HUES6 (cell line): Measurements from ENCODE around the gene AMACR.
"Not testable (repeated sequence)": the region's sequence is repeated elsewhere in the genome, so short reads cannot be mapped to it uniquely, and the experiment has no call there.

Experiments used
- H3K27ac ChIP-seq: 2 replicates; pipeline ENCODE4 v1.7.0; 2013; ENCODE audit warnings: low read depth, mild to moderate bottlenecking, low read length, inconsistent platforms
- H3K27me3 ChIP-seq: 2 replicates; pipeline ENCODE4 v1.6.1; 2013; ENCODE audit warnings: low read length; ENCODE audit not compliant: control insufficient read depth, insufficient read depth
- H3K36me3 ChIP-seq: 2 replicates; pipeline ENCODE4 v1.6.1; 2013; ENCODE audit warnings: low read length; ENCODE audit not compliant: control insufficient read depth, insufficient read depth
- H3K4me1 ChIP-seq: 2 replicates; pipeline ENCODE4 v1.6.1; 2013; ENCODE audit warnings: low read length; ENCODE audit not compliant: control insufficient read depth, insufficient read depth
- H3K4me3 ChIP-seq: 2 replicates; pipeline ENCODE4 v1.5.1; 2013; ENCODE audit warnings: low read depth, low read length
- H3K9ac ChIP-seq: one replicate; pipeline ENCODE4 v1.6.1; 2013; ENCODE audit warnings: mild to moderate bottlenecking, low read length
- H3K9me3 ChIP-seq: 2 replicates; pipeline ENCODE4 v1.6.1; 2013; ENCODE audit warnings: low read depth, low read length; ENCODE audit not compliant: control insufficient read depth, insufficient read depth

AMACR gene

GRCh38 chr5:34017254-34017653 is 9.4 kb upstream of the AMACR start:
- no peaks in the 10 kb centered on the region for H3K27me3 ChIP-seq
- no peak overlapping the region for H3K27ac ChIP-seq
- peaks cover 4% of the 10 kb centered on the region; the same call in 1 of the 2 replicates for H3K4me1 ChIP-seq
- no peaks in the 10 kb centered on the region for H3K36me3 ChIP-seq
- no peak overlapping the region for H3K9ac ChIP-seq
- H3K9me3 ChIP-seq = no peaks in the 10 kb centered on the region
- no peak overlapping the region for H3K4me3 ChIP-seq

DNA sequence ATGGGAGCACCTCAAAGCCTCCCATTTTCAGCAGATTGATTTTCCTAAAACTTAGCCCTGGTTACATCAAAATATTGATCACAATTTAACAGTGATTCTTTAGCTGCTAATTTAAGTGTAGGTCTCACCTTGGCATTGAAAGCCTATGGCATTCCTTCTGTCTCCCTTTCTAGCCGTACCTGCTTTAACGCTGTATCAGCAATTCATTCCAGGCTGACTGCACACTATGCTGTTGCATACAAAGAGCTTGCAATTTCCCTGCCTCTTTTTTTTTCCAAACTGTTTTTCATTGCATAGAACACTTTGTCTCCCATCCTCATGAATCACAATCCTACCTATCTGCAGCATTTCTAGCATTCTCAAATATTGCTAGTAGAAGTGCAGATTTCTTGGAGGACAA is 8.9 kb upstream of the AMACR start:
- Histone ChIP-seq H3K4me1 (no peaks in the 10 kb centered on the region), H3K9me3 (no peaks in the 10 kb centered on the region), H3K36me3 (no peaks in the 10 kb centered on the region), H3K4me3 (no peak overlapping the region), H3K27ac (no peak overlapping the region), H3K27me3 (no peaks in the 10 kb centered on the region), H3K9ac (no peak overlapping the region)

DNA sequence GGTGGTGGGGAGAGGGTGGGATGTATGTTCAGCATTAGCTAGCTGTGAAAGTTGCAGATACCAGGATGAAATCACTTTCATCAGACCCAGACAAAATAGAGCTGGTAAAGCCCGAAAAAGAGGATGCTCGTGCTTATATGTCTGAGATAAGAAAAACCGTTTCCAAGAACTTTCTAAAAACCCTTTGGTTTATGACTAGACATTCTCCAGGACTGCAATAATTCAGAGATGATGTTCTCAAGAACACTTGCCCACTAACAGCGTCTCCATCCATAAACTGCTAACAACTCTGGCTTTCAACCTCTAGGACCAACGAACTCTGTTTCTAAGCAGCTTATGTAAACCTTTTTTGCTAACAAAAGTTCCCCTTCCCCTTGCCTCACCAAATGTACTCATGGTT is 8.4 kb upstream of the AMACR start:
- Histone ChIP-seq H3K9ac (no peak overlapping the region), H3K4me1 (no peaks in the 10 kb centered on the region), H3K36me3 (no peaks in the 10 kb centered on the region)

DNA sequence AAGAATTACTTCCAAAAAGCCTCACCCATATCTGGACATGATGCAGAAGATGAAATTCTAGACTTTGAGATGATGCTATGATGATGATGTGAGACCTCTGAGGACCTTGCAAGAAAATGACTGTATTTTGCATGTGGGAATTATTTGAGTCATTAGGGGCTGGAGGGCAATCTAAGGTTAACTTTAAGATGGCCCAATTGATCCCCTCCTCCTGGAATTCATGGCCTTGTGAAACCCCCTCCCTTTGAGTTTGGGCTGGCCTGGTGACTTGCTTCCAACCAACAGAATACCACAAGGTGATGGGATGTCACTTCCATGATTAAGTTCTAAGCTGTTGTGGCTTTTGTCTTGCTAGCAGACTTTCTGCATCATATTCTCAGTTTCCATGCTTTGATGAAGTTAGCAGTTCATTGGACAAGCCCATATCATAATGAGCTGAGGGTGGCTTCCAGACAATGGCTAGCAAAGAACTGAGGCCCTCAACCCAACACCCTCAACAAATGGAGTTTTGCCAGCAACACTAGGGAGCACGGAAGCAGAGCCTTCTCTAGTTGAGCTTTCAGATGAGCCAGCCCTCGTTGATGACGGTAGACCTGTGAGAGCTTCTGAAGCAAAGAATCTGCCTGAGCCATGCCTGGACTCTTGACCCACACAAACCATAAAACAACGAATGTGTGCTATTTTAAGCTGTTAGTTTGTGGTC is 7.4 kb upstream of the AMACR start:
- no peaks in the 10 kb centered on the region for H3K4me1 ChIP-seq
- no peaks in the 10 kb centered on the region for H3K27me3 ChIP-seq
- no peaks in the 10 kb centered on the region for H3K9me3 ChIP-seq
- no peak overlapping the region for H3K4me3 ChIP-seq
- H3K36me3 ChIP-seq = no peaks in the 10 kb centered on the region
- no peak overlapping the region for H3K27ac ChIP-seq
- H3K9ac ChIP-seq = no peak overlapping the region

More for the DNA sequence above, 8.4 kb upstream of the AMACR start:
- Histone ChIP-seq H3K27me3 (no peaks in the 10 kb centered on the region), H3K9me3 (no peaks in the 10 kb centered on the region), H3K27ac (no peak overlapping the region), H3K4me3 (no peak overlapping the region)

DNA sequence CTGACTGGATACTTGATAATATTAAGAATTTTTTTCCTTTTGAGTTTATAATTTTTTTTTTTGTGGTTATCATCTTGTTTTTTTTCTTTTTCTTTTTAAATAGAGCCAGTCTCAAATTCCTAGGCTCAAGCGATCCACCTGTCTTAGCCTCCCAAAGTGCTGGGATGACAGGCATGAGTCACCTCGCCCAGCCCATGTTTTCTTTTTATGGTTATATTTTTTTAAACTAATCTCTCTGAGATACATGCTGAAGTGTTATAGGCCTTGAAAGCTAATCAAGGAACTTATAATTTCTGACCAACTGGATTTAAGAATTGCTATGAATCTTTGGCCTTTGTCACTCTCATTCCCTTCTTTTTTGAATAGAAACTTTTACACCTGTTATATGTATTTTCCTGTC is 6.8 kb upstream of the AMACR start:
- no peak overlapping the region for H3K4me3 ChIP-seq
- no peak overlapping the region for H3K9ac ChIP-seq
- H3K36me3 ChIP-seq = no peaks in the 10 kb centered on the region
- no peak overlapping the region for H3K27ac ChIP-seq
- no peaks in the 10 kb centered on the region for H3K4me1 ChIP-seq
- no peaks in the 10 kb centered on the region for H3K9me3 ChIP-seq
- no peaks in the 10 kb centered on the region for H3K27me3 ChIP-seq

- H3K4me1 ChIP-seq = peaks cover 3% of the 10 kb centered on the region; the same call in 1 of the 2 replicates
- H3K4me3 ChIP-seq = no peak overlapping the region
- H3K36me3 ChIP-seq = no peaks in the 10 kb centered on the region
- H3K9me3 ChIP-seq = no peaks in the 10 kb centered on the region
- no peak overlapping the region for H3K9ac ChIP-seq
- no peak overlapping the region for H3K27ac ChIP-seq
- H3K27me3 ChIP-seq = no peaks in the 10 kb centered on the region
Observed at GRCh38 chr5:34013547-34013946, 5.7 kb upstream of the AMACR start.

DNA sequence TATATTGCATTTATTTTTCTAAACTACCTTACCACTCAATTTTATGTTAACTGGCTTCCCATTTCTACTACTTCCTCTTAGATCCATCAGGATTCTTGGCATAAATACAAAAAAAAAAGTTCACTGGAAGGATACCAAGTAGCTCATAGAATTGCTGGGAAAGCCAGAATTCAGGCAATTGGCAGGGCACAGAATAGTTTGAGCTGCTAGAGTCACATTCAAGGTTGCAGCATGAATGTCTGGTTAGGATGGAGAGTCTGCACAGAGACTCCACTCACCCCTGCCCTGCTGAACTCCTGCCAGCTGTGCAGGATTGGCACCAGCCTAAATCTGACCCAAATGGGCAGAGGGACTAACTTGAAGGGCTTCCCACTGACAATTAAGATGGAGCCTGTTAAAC is 4.9 kb upstream of the AMACR start:
- peaks cover 4% of the 10 kb centered on the region; the same call in 1 of the 2 replicates for H3K4me1 ChIP-seq
- no peaks in the 10 kb centered on the region for H3K27me3 ChIP-seq
- no peaks in the 10 kb centered on the region for H3K9me3 ChIP-seq
- H3K9ac ChIP-seq = no peak overlapping the region
- H3K36me3 ChIP-seq = no peaks in the 10 kb centered on the region
- no peak overlapping the region for H3K4me3 ChIP-seq
- no peak overlapping the region for H3K27ac ChIP-seq

DNA sequence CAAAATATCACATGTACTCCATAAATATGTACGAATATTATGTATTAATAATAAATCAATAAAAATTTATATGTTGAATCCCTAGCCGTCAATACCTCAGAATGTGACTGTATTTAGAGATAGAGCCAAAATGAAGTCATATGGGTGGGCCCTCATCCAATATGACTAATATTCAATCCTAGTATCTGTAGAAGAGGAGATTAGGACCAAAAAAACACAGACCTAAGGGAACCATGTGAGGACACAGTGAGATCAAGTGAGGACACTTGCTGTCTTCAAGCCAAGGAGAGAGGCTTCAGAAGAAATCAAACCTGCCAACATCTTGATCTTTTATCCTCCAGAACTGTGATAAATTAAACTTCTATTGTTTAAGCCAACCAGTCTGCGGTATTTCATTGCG is 3.7 kb upstream of the AMACR start:
- no peaks in the 10 kb centered on the region for H3K9me3 ChIP-seq
- H3K4me1 ChIP-seq = peaks cover 10% of the 10 kb centered on the region
- no peak overlapping the region for H3K27ac ChIP-seq
- H3K4me3 ChIP-seq = no peak overlapping the region
- no peaks in the 10 kb centered on the region for H3K36me3 ChIP-seq
- H3K27me3 ChIP-seq = no peaks in the 10 kb centered on the region
- H3K9ac ChIP-seq = no peak overlapping the region

GRCh38 chr5:34010146-34010545 is 2.3 kb upstream of the AMACR start:
- not testable (repeated sequence) for H3K36me3 ChIP-seq, H3K27ac ChIP-seq, H3K27me3 ChIP-seq, H3K4me3 ChIP-seq, H3K9ac ChIP-seq, H3K9me3 ChIP-seq
- peaks cover 10% of the 10 kb centered on the region for H3K4me1 ChIP-seq

DNA sequence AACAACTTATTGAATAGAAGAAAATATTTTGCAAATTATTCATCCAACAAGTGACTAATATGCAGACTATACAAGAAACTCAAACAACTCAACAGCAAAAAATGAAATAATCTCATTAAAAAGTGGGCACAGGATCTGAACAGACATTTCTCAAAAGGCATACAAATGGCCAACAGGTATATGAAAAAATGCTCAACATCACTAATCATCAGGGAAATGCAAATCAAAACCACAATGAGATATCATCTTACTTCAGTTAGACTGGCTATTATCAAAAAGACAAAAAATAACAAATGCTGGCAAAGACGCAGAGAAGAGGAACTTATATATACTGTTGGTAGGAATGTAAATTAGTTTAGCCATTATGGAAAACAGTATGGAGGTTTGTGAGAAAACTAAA is 1.8 kb upstream of the AMACR start:
- peaks cover 10% of the 10 kb centered on the region for H3K4me1 ChIP-seq
- H3K27me3 ChIP-seq = no peaks in the 10 kb centered on the region
- 0 out of 2 replicates have a peak, but pooled peaks cover 1% of the 10 kb centered on the region for H3K36me3 ChIP-seq
- no peak overlapping the region for H3K9ac ChIP-seq
- no peaks in the 10 kb centered on the region for H3K9me3 ChIP-seq
- no peak overlapping the region for H3K4me3 ChIP-seq
- H3K27ac ChIP-seq = no peak overlapping the region

- no peak overlapping the region for H3K9ac ChIP-seq
- H3K27ac ChIP-seq = peak overlapping the region; percentile 60
- peaks cover 10% of the 10 kb centered on the region for H3K4me1 ChIP-seq
- H3K9me3 ChIP-seq = no peaks in the 10 kb centered on the region
- H3K4me3 ChIP-seq = peak overlapping the region; percentile 93
- peaks cover 9% of the 10 kb centered on the region for H3K36me3 ChIP-seq
- no peaks in the 10 kb centered on the region for H3K27me3 ChIP-seq
Observed at GRCh38 chr5:34008802-34009201, 952 bp upstream of the AMACR start.
